GM15510 (cell line): ENCODE data around the gene DNAJC17.

ENCODE experiments used
- POLR2A ChIP-seq: IDR thresholded peaks from 3 replicates; pipeline ENCODE4 v1.6.1; 2011; ENCODE audit warnings: borderline replicate concordance; ENCODE audit not compliant: insufficient read length; ENCODE audit errors: extremely low read depth

DNAJC17 gene

GRCh38 chr15:40766906-40767837 lies 40.1 kb downstream of the DNAJC17 start:
- TF ChIP-seq POLR2A, result no peak

- no peak for TF ChIP-seq POLR2A
Measured at GRCh38 chr15:40766194-40766815, 41.0 kb downstream of the DNAJC17 start.

GRCh38 chr15:40764629-40765103 lies 42.6 kb downstream of the DNAJC17 start:
- no peak for TF ChIP-seq POLR2A

- peak; percentile 47 for TF ChIP-seq POLR2A
Measured at GRCh38 chr15:40763801-40764628, 43.3 kb downstream of the DNAJC17 start, which contains the start of gene GCHFR. Gene GCHFR, plus strand, starts transcription at chr15:40764068. Its CDS starts 113 bp downstream, at chr15:40764181.

- TF ChIP-seq POLR2A, result no peak
Measured at GRCh38 chr15:40762919-40763800, 44.1 kb downstream of the DNAJC17 start.

GRCh38 chr15:40759961-40760360 lies 47.3 kb downstream of the DNAJC17 start:
- TF ChIP-seq POLR2A, result no peak

- TF ChIP-seq POLR2A, result no peak
Measured at GRCh38 chr15:40756938-40757337, 50.3 kb downstream of the DNAJC17 start.

GRCh38 chr15:40755812-40756208 lies 51.5 kb downstream of the DNAJC17 start:
- TF ChIP-seq POLR2A, result no peak

- peak; percentile 83 for TF ChIP-seq POLR2A
Measured at GRCh38 chr15:40754883-40755811, 52.1 kb downstream of the DNAJC17 start, which contains the start of gene RMDN3. Gene RMDN3, minus strand, starts transcription at chr15:40755254. Its CDS starts 471 bp downstream, at chr15:40754783.

GRCh38 chr15:40754574-40754882 lies 52.7 kb downstream of the DNAJC17 start:
- TF ChIP-seq POLR2A, result no peak

- no peak for TF ChIP-seq POLR2A
Measured at GRCh38 chr15:40751745-40752144, 55.5 kb downstream of the DNAJC17 start.

- no peak for TF ChIP-seq POLR2A
Measured at GRCh38 chr15:40750885-40751284, 56.4 kb downstream of the DNAJC17 start.

- no peak for TF ChIP-seq POLR2A
Measured at GRCh38 chr15:40749151-40749630, 58.1 kb downstream of the DNAJC17 start.
